ENCODE measurements around the gene SPAG4. TPM values are rescaled to one million over a fixed set of nuclear protein-coding genes. Genes with fewer than 3 reads are reported as not detected.

Gene SPAG4
- total RNA-seq, 3 donors from 2014 or later, result 3.4 to 9.2 (median 3.4) TPM

DNA sequence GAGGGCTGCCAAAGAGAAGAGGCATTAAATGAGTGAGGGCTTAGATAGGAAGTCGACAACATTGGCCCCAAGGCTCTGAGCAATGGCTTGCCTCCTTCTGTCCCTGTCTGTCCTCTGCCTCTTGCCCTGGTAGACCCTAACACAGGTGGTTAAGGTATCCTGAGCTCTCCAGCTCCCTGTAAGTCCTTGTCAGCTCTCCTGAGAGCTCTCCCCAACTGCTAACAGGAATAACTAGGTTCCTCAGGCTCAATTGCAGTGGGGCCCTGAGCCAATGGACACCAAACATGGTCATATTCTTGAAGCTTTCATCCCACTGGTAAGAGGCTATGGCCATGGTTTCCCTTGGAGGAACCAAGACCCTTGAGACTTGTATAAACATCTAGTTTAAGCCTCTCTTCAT, 54.1 kb downstream of the SPAG4 start:
- H3K4me1 ChIP-seq, result no peaks in the 10 kb centered on the region
- no peaks in the 10 kb centered on the region for H3K27me3 ChIP-seq
- H3K4me3 ChIP-seq, result no peak overlapping the region
- peaks cover 5% of the 10 kb centered on the region for H3K36me3 ChIP-seq
- no peak overlapping the region for H3K27ac ChIP-seq
- no peak for DNase-seq (ENCODE audit: low spot score in 2 of 2)
- H3K9me3 ChIP-seq, result no peaks in the 10 kb centered on the region
- intact Hi-C loops (cut with DNase I; ENCODE audit: low total_unique reads), result no loop called here
- TF ChIP-seq POLR2A (IDR thresholded peaks at IDR 0.05) (no peak), POLR2AphosphoS5 (IDR thresholded peaks at IDR 0.05) (no peak)
- TF ChIP-seq, protein P1, sequence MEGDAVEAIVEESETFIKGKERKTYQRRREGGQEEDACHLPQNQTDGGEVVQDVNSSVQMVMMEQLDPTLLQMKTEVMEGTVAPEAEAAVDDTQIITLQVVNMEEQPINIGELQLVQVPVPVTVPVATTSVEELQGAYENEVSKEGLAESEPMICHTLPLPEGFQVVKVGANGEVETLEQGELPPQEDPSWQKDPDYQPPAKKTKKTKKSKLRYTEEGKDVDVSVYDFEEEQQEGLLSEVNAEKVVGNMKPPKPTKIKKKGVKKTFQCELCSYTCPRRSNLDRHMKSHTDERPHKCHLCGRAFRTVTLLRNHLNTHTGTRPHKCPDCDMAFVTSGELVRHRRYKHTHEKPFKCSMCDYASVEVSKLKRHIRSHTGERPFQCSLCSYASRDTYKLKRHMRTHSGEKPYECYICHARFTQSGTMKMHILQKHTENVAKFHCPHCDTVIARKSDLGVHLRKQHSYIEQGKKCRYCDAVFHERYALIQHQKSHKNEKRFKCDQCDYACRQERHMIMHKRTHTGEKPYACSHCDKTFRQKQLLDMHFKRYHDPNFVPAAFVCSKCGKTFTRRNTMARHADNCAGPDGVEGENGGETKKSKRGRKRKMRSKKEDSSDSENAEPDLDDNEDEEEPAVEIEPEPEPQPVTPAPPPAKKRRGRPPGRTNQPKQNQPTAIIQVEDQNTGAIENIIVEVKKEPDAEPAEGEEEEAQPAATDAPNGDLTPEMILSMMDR (IDR thresholded peaks at IDR 0.05), result no peak

Other genes with a start within 250 kb of the SPAG4 start
- gene UQCC1, start 203.9 kb upstream of the SPAG4 start, total RNA-seq, result 10 to 100 TPM; 26.6 to 39.7 (median 35.4) TPM
- gene GDF5, start 177.6 kb upstream of the SPAG4 start, total RNA-seq, result under 1 TPM; 0.33 to 0.88 (median 0.64) TPM
- 10 to 100 TPM; 22.2 to 28.5 (median 23.3) TPM for gene CEP250, start 160.2 kb upstream of the SPAG4 start, total RNA-seq
- gene C20orf173, start 86.2 kb upstream of the SPAG4 start, total RNA-seq, result not detected
- 100 to 1,000 TPM; 221 to 243 (median 239) TPM for gene ERGIC3, start 73.8 kb upstream of the SPAG4 start, total RNA-seq
- gene CPNE1, start 49.1 kb downstream of the SPAG4 start, total RNA-seq, result 100 to 1,000 TPM in 2 of 3 donors, 10 to 100 TPM in 1; 41.1 to 135 (median 117) TPM
- 10 to 100 TPM; 22.7 to 40.1 (median 34.4) TPM for gene RBM12, start 49.1 kb downstream of the SPAG4 start, total RNA-seq
- gene NFS1, start 83.5 kb downstream of the SPAG4 start, total RNA-seq, result 10 to 100 TPM; 31.7 to 39.7 (median 36.1) TPM
- gene ROMO1, start 83.6 kb downstream of the SPAG4 start, total RNA-seq, result 100 to 1,000 TPM; 231 to 348 (median 306) TPM
- gene RBM39, start 126.4 kb downstream of the SPAG4 start, total RNA-seq, result 100 to 1,000 TPM; 305 to 660 (median 527) TPM
- gene PHF20, start 156.2 kb downstream of the SPAG4 start, total RNA-seq, result 10 to 100 TPM; 48.5 to 60.0 (median 59.7) TPM